Measurements from ENCODE around the gene UGGT2. TPM values are rescaled to one million over a fixed set of nuclear protein-coding genes. Genes with fewer than 3 reads are reported as not detected.
A peak's percentile ranks its signal among the peaks of the same experiment; 100 is the strongest.
"Not testable (repeated sequence)": the region's sequence is repeated elsewhere in the genome, so short reads cannot be mapped to it uniquely, and the experiment has no call there.

UGGT2 gene
- total RNA-seq, 1 experiment from 2014 or later, result 36.7 TPM

GRCh38 chr13:95982144-95982543, 71.1 kb downstream of the UGGT2 start:
- no peak for DNase-seq (ENCODE audit: low read depth)

DNA sequence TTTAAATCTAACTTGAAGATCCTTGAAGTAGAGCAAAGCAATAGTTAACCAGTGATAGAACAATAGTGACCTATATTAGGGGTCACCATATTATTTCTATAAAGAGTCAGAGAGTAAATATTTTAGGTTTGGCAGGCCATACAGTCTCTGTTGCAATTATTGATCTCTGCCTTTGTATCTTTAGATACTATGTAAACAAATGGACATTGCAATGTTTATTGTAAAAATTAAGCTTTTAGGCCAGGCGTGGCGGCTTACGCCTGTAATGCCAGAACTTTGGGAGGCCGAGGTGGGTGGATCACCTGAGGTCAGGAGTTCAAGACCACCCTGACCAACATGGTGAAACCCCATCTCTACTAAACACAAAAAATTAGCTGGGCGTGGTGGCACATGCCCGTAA, 80.5 kb downstream of the UGGT2 start:
- not testable (repeated sequence) for DNase-seq (ENCODE audit: low read depth)

DNA sequence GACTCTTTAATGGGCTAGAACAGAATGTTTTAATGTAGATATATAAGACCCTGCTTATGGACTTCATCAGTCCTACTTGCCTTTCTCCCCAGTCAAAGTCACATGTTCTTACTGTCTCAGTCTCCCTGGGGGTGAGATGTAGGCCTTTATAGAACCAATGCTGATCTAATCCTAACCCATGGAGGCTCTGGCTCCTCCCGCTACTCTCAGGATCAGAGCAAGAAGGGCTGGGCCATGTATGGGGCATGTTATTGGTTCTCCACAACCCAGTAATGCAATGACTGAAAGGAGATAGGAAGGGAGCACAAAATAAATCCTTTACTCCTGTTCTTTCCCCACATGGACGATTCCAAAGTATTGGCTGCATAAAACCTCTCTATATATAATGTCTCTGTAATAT, 82.3 kb downstream of the UGGT2 start:
- no peak for DNase-seq (ENCODE audit: low read depth)

DNA sequence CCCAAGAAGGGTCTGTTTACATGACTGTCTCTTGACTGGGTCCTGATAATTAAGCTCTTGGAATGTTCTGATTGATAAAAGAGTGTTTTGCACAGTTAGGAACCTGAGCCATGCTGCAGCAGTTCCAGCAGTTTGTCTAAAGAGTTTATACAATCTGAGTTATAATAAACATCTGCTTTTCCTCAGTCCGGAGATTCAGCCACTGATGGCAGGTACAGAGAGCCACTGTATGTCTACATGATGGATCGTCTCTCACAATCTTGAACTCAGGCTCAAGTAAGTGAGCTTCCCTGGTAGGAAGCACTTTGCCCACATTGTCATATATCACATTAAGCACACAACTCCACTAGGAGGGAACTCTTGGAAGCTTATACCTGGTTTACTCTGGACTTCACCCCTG, 84.3 kb downstream of the UGGT2 start:
- DNase-seq (ENCODE audit: low read depth), result no peak

- DNase-seq (ENCODE audit: low read depth), result no peak
Measured at GRCh38 chr13:95957331-95957730, 95.9 kb downstream of the UGGT2 start.

DNA sequence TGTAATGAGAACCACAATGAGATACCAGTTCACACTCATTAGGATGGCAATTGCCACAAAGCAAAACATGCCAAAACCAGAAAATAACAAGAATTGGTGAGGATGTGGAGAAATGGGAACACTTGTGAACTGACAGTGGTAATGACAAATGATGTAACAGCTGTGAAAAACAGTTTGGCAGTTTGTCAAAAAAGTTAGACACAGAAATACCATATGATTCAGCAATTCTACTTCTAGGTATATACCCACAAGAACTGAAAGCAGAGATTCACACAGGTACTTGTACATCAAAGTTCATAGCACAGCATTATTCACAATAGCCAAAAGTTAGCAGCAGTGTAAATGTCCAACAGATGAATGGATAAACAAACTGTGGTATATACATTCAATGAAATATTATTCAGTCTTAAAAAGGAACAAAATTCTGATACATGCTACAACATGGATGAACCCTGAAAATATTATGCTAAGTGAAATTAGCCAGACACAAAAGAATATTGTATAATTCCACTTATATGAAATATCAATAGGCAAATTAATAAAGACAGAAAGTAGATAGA, 96.5 kb downstream of the UGGT2 start:
- DNase-seq (ENCODE audit: low read depth), result peak; percentile 88

DNA sequence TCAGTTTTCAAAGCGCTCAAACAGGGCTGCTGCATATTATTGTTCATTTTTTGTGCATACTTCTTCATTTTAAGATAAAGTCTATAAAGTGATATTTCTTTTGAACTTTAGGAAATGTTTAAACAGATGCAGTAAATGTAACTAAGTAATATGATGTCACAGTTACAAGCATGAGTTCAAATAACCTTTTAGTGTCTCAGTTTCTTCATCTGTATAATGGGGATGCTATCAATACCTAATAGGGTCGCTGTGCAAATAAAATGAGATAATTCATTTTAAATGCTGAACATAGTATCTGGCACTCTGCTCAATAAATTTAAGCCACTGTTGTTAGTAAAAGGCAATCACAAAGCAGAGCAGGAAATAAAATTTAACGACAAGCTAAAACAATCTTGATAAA, 97.5 kb downstream of the UGGT2 start:
- no peak for DNase-seq (ENCODE audit: low read depth)

DNA sequence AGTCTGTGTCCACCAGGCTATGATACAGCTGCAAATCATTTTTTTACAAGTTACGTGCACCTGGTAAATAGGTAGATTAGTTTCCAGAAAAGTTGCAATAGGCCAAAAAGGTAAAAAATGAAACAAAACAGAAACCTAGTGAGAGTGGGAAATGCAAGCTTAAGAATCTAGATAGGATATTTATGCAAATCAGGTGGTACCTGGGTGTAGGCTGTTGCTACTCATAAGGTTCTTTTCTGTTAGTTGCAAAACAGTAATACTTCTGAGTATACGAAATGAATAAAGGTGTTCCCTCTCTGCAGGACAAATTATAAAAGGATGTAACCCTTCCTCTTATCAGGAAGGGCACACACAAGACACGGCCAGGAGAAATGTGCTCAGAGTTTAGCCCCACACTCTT, 97.9 kb downstream of the UGGT2 start:
- no peak for DNase-seq (ENCODE audit: low read depth)

GRCh38 chr13:95954266-95954665, 98.9 kb downstream of the UGGT2 start:
- DNase-seq (ENCODE audit: low read depth), result no peak

- no peak for DNase-seq (ENCODE audit: low read depth)
Measured at GRCh38 chr13:95950103-95950502, 103.1 kb downstream of the UGGT2 start.

DNA sequence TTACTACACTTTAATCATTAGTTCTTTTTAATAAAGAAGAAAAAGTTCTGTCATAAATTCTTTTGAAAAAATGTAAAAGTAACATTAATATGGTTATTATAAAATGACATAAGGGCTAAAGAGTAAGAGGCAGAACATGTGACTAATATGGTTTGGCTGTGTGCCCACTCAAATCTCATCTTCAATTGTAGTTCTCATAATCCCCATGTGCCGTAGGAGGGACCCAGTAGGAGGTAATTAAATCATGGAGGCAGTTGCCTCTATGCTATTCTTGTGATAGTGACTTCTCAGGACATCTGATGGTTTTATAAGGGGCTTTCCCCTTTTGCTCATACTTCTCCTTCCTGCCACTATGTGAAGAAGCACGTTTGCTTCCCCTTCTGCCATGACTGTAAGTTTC, 104.5 kb downstream of the UGGT2 start:
- DNase-seq (ENCODE audit: low read depth), result peak; percentile 77

DNA sequence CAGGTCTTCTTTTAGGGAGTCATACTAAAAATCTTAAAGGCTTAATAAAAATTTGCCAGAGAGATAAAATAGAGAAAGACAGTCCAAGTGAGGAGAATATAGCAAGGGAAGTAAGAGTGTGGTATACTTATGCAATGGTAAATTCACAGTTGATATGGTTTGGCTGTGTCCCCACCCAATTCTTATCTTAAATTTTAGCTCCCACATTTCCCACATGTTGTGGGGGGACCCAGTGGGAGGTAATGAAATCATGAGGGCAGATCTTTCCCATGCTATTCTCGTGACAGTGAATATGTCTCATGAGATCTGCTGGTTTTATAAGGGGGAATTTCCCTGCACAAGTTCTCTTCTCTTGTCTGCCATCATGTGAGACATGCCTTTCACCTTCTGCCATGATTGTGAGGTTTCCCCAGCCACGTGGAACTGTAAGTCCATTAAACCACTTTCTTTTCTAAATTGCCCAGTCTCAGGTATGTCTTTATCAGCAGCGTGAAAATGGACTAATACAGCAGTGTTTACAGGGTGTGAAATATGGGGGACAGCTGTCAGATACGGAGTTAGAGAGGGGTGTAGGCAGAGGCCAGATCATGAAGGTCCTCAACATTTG, 115.4 kb downstream of the UGGT2 start:
- DNase-seq (ENCODE audit: low read depth), result no peak

- no peak for DNase-seq (ENCODE audit: low read depth)
Measured at GRCh38 chr13:95931300-95932025, 121.7 kb downstream of the UGGT2 start.

DNA sequence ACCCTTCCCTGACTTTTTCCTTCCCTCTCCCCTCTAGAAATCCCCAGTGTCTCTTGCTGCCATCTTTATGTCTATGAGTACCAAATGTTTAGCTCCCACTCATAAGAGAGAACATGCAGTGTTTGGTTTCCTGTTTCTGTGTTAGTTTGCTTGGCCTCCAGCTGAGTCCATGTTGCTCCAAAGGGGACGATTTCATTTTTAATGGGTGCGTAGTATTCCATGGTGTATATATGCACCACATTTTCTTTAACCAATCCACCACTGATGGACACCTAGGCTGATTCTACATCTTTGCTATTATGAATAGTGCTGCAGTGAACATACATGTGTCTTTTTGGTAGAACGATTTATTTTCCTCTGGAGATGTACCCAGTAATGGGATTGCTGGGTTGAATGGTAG, 123.8 kb downstream of the UGGT2 start:
- no peak for DNase-seq (ENCODE audit: low read depth)

GRCh38 chr13:95928367-95928906, 124.8 kb downstream of the UGGT2 start:
- not testable (repeated sequence) for DNase-seq (ENCODE audit: low read depth)

DNA sequence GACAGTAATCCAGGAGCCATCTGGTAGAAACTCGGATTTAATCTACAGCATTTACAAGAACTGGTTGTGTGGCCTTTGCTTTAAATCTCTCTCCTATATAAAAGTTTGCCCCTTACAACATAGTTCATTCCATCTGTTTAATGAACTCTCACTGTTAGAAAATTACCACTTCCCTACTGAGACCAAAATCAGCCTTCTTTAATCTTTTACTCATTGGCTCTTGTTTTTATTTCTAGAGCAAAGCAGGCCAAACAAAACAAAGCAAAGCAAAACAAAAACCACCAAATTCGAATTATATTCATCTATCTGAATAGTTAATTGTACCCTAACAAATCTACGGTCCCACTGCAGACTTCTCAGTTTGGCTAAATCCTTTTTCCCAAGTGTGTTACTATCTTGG, 127.0 kb downstream of the UGGT2 start:
- peak; percentile 5 for DNase-seq (ENCODE audit: low read depth)

- peak; percentile 79 for DNase-seq (ENCODE audit: low read depth)
Measured at GRCh38 chr13:95924389-95924994, 128.7 kb downstream of the UGGT2 start.

DNA sequence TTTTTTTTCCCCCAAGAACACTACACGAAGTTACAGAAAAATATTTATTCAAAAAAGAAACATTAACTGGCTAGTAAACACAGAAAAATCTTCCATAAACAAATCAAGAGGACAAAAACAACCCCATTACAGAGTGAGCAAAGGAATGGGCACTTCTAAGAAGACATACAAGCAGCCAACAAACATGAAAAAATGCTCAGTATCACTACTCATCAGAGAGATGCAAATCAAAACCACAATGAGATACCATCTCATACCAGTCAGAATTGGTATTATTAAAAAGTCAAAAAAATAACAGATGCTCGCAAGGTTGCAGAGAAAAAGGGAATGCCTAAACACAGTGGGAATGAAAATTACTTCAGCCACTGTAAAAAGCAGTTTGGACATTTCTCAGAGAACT, 131.7 kb downstream of the UGGT2 start:
- peak; percentile 66 for DNase-seq (ENCODE audit: low read depth)

GRCh38 chr13:95920485-95920884, 132.7 kb downstream of the UGGT2 start:
- no peak for DNase-seq (ENCODE audit: low read depth)

- DNase-seq (ENCODE audit: low read depth), result no peak
Measured at GRCh38 chr13:95918860-95919259, 134.3 kb downstream of the UGGT2 start.

- no peak for DNase-seq (ENCODE audit: low read depth)
Measured at GRCh38 chr13:95914991-95915501, 138.2 kb downstream of the UGGT2 start.

DNA sequence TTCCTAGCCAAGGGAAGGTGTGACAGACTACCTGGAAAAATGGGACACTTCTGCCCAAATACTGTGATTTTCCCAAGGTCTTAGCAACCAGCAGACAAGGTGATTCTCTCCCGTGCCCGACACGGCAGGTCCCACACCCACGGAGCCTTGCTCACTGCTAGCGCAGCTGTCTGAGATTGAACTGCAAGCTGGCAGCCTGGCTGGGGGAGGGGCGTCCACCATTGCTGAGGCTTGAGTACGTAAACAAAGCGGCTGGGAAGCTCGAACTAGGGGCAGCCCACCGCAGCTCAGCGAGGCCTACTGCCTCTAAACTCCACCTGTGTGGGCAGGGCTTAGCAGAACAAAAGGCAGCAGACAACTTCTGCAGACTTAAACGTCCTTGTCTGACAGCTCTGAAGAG, 146.2 kb downstream of the UGGT2 start:
- no peak for DNase-seq (ENCODE audit: low read depth)
